ENCODE measurements around the gene POLR3E. TPM values are rescaled to one million over a fixed set of nuclear protein-coding genes. Genes with fewer than 3 reads are reported as not detected.

POLR3E gene
- total and polyA plus RNA-seq, 2 experiments from 2014 or later: 23.5 to 62.5 TPM

GRCh38 chr16:22375117-22375962 is 78.1 kb downstream of the POLR3E start:
- H2AFZ ChIP-seq: peak overlapping the region; percentile 64
- no peaks in the 10 kb centered on the region for H3K27me3 ChIP-seq
- peaks cover 27% of the 10 kb centered on the region for H3K4me1 ChIP-seq (ENCODE audit: insufficient read depth)
- no peaks in the 10 kb centered on the region for H3K9me2 ChIP-seq (replicated peaks; ENCODE audit: insufficient read depth)
- DNase-seq (ENCODE audit: low spot score): peak; percentile 27
- peak overlapping the region; percentile 84 for H3K27ac ChIP-seq
- H3K36me3 ChIP-seq (replicated peaks; ENCODE audit: insufficient read depth, low read depth): no peaks in the 10 kb centered on the region
- H3K4me2 ChIP-seq: peak overlapping the region; percentile 84
- H3K4me3 ChIP-seq: peak overlapping the region; percentile 75
- H3K9me3 ChIP-seq (ENCODE audit: low read depth): no peaks in the 10 kb centered on the region
- 33% methylated on average over 28 of the region's 28 CpGs for WGBS (ENCODE audit: low lambda C conversion rate, missing lambda C conversion rate)
- no peak for TF ChIP-seq CTCF (IDR thresholded peaks at IDR 0.05; ENCODE audit: poor library complexity)
- no peak for TF ChIP-seq EZH2phosphoT487 (IDR thresholded peaks at IDR 0.05; ENCODE audit: low read depth, severe bottlenecking, unreplicated experiment)
- no peak for TF ChIP-seq EZH2 (IDR thresholded peaks at IDR 0.05; ENCODE audit: borderline replicate concordance)
- peaks cover 34% of the 10 kb centered on the region for H3K79me2 ChIP-seq
- H4K20me1 ChIP-seq (ENCODE audit: insufficient read depth, poor library complexity, severe bottlenecking): peaks cover 8% of the 10 kb centered on the region

GRCh38 chr16:22375963-22376640 is 78.9 kb downstream of the POLR3E start:
- H3K36me3 ChIP-seq (replicated peaks; ENCODE audit: insufficient read depth, low read depth): no peaks in the 10 kb centered on the region
- TF ChIP-seq EZH2phosphoT487 (IDR thresholded peaks at IDR 0.05; ENCODE audit: low read depth, severe bottlenecking, unreplicated experiment) (no peak), CTCF (IDR thresholded peaks at IDR 0.05; ENCODE audit: poor library complexity) (no peak), EZH2 (IDR thresholded peaks at IDR 0.05; ENCODE audit: borderline replicate concordance) (no peak)
- peaks cover 19% of the 10 kb centered on the region for H3K4me1 ChIP-seq (ENCODE audit: insufficient read depth)
- H3K9me3 ChIP-seq (ENCODE audit: low read depth): no peaks in the 10 kb centered on the region
- H3K4me3 ChIP-seq: no peak overlapping the region
- 92% methylated on average over 8 of the region's 8 CpGs for WGBS (ENCODE audit: low lambda C conversion rate, missing lambda C conversion rate)
- H4K20me1 ChIP-seq (ENCODE audit: insufficient read depth, poor library complexity, severe bottlenecking): peaks cover 7% of the 10 kb centered on the region
- H2AFZ ChIP-seq: no peak overlapping the region
- peaks cover 26% of the 10 kb centered on the region for H3K79me2 ChIP-seq
- H3K4me2 ChIP-seq: no peak overlapping the region
- no peaks in the 10 kb centered on the region for H3K27me3 ChIP-seq
- no peak for DNase-seq (ENCODE audit: low spot score)
- H3K9me2 ChIP-seq (replicated peaks; ENCODE audit: insufficient read depth): no peaks in the 10 kb centered on the region
- no peak overlapping the region for H3K27ac ChIP-seq

GRCh38 chr16:22379656-22380055 is 82.4 kb downstream of the POLR3E start:
- WGBS (ENCODE audit: low lambda C conversion rate, missing lambda C conversion rate): 98% methylated on average over 7 of the region's 7 CpGs
- H3K79me2 ChIP-seq: no peaks in the 10 kb centered on the region
- no peaks in the 10 kb centered on the region for H3K36me3 ChIP-seq (replicated peaks; ENCODE audit: insufficient read depth, low read depth)

More at GRCh38 chr16:22379656-22380055, 82.4 kb downstream of the POLR3E start:
- Histone ChIP-seq H3K27ac (no peak overlapping the region), H3K27me3 (no peaks in the 10 kb centered on the region), H2AFZ (no peak overlapping the region), H3K4me3 (no peak overlapping the region), H3K4me2 (no peak overlapping the region), H3K9me2 (replicated peaks; ENCODE audit: insufficient read depth) (no peaks in the 10 kb centered on the region), H3K9me3 (ENCODE audit: low read depth) (no peaks in the 10 kb centered on the region), H3K4me1 (ENCODE audit: insufficient read depth) (no peaks in the 10 kb centered on the region), H4K20me1 (ENCODE audit: insufficient read depth, poor library complexity, severe bottlenecking) (no peaks in the 10 kb centered on the region)
- no peak for DNase-seq (ENCODE audit: low spot score)
- TF ChIP-seq CTCF (IDR thresholded peaks at IDR 0.05; ENCODE audit: poor library complexity) (no peak), EZH2 (IDR thresholded peaks at IDR 0.05; ENCODE audit: borderline replicate concordance) (no peak), EZH2phosphoT487 (IDR thresholded peaks at IDR 0.05; ENCODE audit: low read depth, severe bottlenecking, unreplicated experiment) (no peak)
